Measurements from ENCODE around the gene APBA1.

APBA1 gene

GRCh38 chr9:69472101-69472620 lies 200.0 kb downstream of the APBA1 start:
- DNase-seq (ENCODE audit: low read depth), result no peak

GRCh38 chr9:69471433-69471832 lies 200.7 kb downstream of the APBA1 start:
- DNase-seq (ENCODE audit: low read depth), result no peak

- no peak for DNase-seq (ENCODE audit: low read depth)
Measured at GRCh38 chr9:69470186-69470977, 201.8 kb downstream of the APBA1 start.

GRCh38 chr9:69469136-69469535 lies 203.0 kb downstream of the APBA1 start:
- no peak for DNase-seq (ENCODE audit: low read depth)

- no peak for DNase-seq (ENCODE audit: low read depth)
Measured at GRCh38 chr9:69468380-69468779, 203.8 kb downstream of the APBA1 start.

GRCh38 chr9:69466151-69466550 lies 206.0 kb downstream of the APBA1 start:
- DNase-seq (ENCODE audit: low read depth), result no peak

- no peak for DNase-seq (ENCODE audit: low read depth)
Measured at GRCh38 chr9:69465473-69465872, 206.7 kb downstream of the APBA1 start.

GRCh38 chr9:69463497-69464068 lies 208.6 kb downstream of the APBA1 start:
- DNase-seq (ENCODE audit: low read depth), result no peak

GRCh38 chr9:69462394-69462793 lies 209.8 kb downstream of the APBA1 start:
- no peak for DNase-seq (ENCODE audit: low read depth)

GRCh38 chr9:69461103-69461887 lies 210.9 kb downstream of the APBA1 start:
- no peak for DNase-seq (ENCODE audit: low read depth)

- DNase-seq (ENCODE audit: low read depth), result no peak
Measured at GRCh38 chr9:69460012-69460411, 212.2 kb downstream of the APBA1 start.

GRCh38 chr9:69458176-69458575 lies 214.0 kb downstream of the APBA1 start:
- no peak for DNase-seq (ENCODE audit: low read depth)

- DNase-seq (ENCODE audit: low read depth), result no peak
Measured at GRCh38 chr9:69456201-69456600, 216.0 kb downstream of the APBA1 start.

- no peak for DNase-seq (ENCODE audit: low read depth)
Measured at GRCh38 chr9:69455311-69455710, 216.9 kb downstream of the APBA1 start.

- no peak for DNase-seq (ENCODE audit: low read depth)
Measured at GRCh38 chr9:69454321-69454720, 217.8 kb downstream of the APBA1 start.

GRCh38 chr9:69453746-69454145 lies 218.4 kb downstream of the APBA1 start:
- DNase-seq (ENCODE audit: low read depth), result no peak

GRCh38 chr9:69452110-69452782 lies 219.9 kb downstream of the APBA1 start:
- no peak for DNase-seq (ENCODE audit: low read depth)

GRCh38 chr9:69446496-69446895 lies 225.7 kb downstream of the APBA1 start:
- DNase-seq (ENCODE audit: low read depth), result no peak

GRCh38 chr9:69445251-69445650 lies 226.9 kb downstream of the APBA1 start:
- DNase-seq (ENCODE audit: low read depth), result no peak

GRCh38 chr9:69444791-69445190 lies 227.4 kb downstream of the APBA1 start:
- DNase-seq (ENCODE audit: low read depth), result no peak

GRCh38 chr9:69444021-69444420 lies 228.2 kb downstream of the APBA1 start:
- DNase-seq (ENCODE audit: low read depth), result peak; percentile 3

GRCh38 chr9:69443178-69443577 lies 229.0 kb downstream of the APBA1 start:
- DNase-seq (ENCODE audit: low read depth), result no peak

All from fibroblast of the conjunctiva (primary cell).